Activated B cell treated with CpG ODN at 0.5 μM for 24 hours (primary cell): ENCODE results near the gene C11orf21. TPM values are rescaled to one million over a fixed set of nuclear protein-coding genes. Genes with fewer than 3 reads are reported as not detected.

ENCODE experiments used
- ATAC-seq: fragments of 200-7000 bp; cut with Tn5 transposase; one replicate; pipeline ENCODE4 v1.10.0; 2021; ENCODE audit warnings: low read depth, mild to moderate bottlenecking, moderate library complexity
- CTCF ChIA-PET: fragments of 350-600 bp; sonication (Branson Sonifier 250); formaldehyde crosslinking; loops from one replicate; lab custom pipeline; 2021; ENCODE audit warnings: antibody characterized with exemption; lab: Charles Lee
- POLR2A ChIA-PET: fragments of 350-600 bp; sonication (Branson Sonifier 250); formaldehyde crosslinking; loops from one replicate; lab custom pipeline; 2021; ENCODE audit warnings: antibody characterized with exemption; lab: Charles Lee
- DNase-seq: peaks from one replicate; pipeline ENCODE4 v3.0.0; 2022
- H3K27ac Mint-ChIP-seq: one replicate; pipeline ENCODE4 v1.8.0; 2020; ENCODE audit warnings: mixed read lengths
- H3K27me3 Mint-ChIP-seq: one replicate; pipeline ENCODE4 v1.8.0; 2021; ENCODE audit warnings: mixed read lengths
- H3K36me3 Mint-ChIP-seq: one replicate; pipeline ENCODE4 v1.8.0; 2021; ENCODE audit warnings: low read depth, mixed read lengths
- H3K4me1 Mint-ChIP-seq: one replicate; pipeline ENCODE4 v1.8.0; 2021; ENCODE audit warnings: mixed read lengths
- H3K4me3 Mint-ChIP-seq: one replicate; pipeline ENCODE4 v1.8.0; 2020; ENCODE audit warnings: mild to moderate bottlenecking, mixed read lengths
- H3K9me3 Mint-ChIP-seq: one replicate; pipeline ENCODE4 v1.8.0; 2020; ENCODE audit warnings: mixed read lengths
- CTCF ChIP-seq: fragments of 200-600 bp; IDR thresholded peaks from one replicate; pipeline ENCODE4 v1.8.0; 2022; ENCODE audit warnings: antibody characterized with exemption, mild to moderate bottlenecking
- intact Hi-C: fragments of 100-400 bp; cut with micrococcal nuclease; formaldehyde crosslinking; loops from one replicate; pipeline ENCODE4 v1.15.1; 2024
- total RNA-seq: library from RNA; stranded (reverse); gene quantifications from 2 replicates; pipeline ENCODE4 v1.2.3, GENCODE V29; 2022

C11orf21 gene
- total RNA-seq, 1 donor from 2014 or later, result 8.8 TPM

- peaks cover 34% of the 10 kb centered on the region for H3K4me1 Mint-ChIP-seq
- H3K27me3 Mint-ChIP-seq, result no peaks in the 10 kb centered on the region
- no peak for ATAC-seq
- intact Hi-C loops, result loop anchor here (2.0 kb wide), 1 partner anchor 67 kb away; no protein-coding TSS in a partner anchor
- no peaks in the 10 kb centered on the region for H3K9me3 Mint-ChIP-seq
- no peak overlapping the region for H3K4me3 Mint-ChIP-seq
- TF ChIP-seq CTCF, result no peak
- H3K36me3 Mint-ChIP-seq, result no peaks in the 10 kb centered on the region
- ChIA-PET CTCF (no interaction called here), POLR2A (no interaction called here)
- DNase-seq, result no peak
- no peak overlapping the region for H3K27ac Mint-ChIP-seq
Measured at GRCh38 chr11:2263724-2264360, 37.9 kb downstream of the C11orf21 start.

DNA sequence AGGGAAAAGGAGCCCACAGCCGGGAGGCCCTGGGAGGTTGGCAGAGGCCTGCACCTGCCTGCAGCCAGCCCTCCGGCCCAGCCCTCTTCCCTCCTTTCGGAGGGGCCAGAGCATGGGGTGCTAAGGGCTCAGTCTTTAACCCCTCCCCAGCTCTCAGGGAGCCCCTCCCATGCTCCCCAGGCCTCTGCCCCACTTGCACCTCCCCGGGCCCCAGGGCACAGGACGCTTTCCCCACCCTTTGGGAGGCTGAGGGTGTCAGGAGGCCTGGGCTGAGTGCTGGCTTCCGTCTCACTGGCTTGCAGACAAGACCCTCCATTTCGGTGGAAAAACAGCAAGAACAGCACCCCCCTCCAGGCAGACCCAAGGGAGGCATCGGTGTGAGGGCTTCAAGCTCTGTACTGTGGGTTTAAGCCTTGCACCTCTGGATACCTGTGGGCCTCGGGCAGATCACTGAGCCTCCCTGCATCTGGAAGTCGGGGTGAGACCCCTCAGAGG is 38.6 kb downstream of the C11orf21 start:
- peaks cover 28% of the 10 kb centered on the region for H3K4me1 Mint-ChIP-seq
- CTCF ChIA-PET, result no interaction called here
- no peak for ATAC-seq
- intact Hi-C loops, result no loop called here
- POLR2A ChIA-PET, result no interaction called here
- H3K27me3 Mint-ChIP-seq, result no peaks in the 10 kb centered on the region
- no peak overlapping the region for H3K27ac Mint-ChIP-seq
- no peak for TF ChIP-seq CTCF
- H3K9me3 Mint-ChIP-seq, result no peaks in the 10 kb centered on the region
- no peak overlapping the region for H3K4me3 Mint-ChIP-seq
- no peak for DNase-seq
- H3K36me3 Mint-ChIP-seq, result no peaks in the 10 kb centered on the region

GRCh38 chr11:2262301-2263070 is 39.2 kb downstream of the C11orf21 start:
- Mint-ChIP-seq H3K36me3 (no peaks in the 10 kb centered on the region), H3K4me3 (no peak overlapping the region), H3K27me3 (no peaks in the 10 kb centered on the region), H3K4me1 (peaks cover 22% of the 10 kb centered on the region), H3K27ac (no peak overlapping the region), H3K9me3 (no peaks in the 10 kb centered on the region)
- ChIA-PET CTCF (no interaction called here), POLR2A (no interaction called here)
- TF ChIP-seq CTCF, result no peak
- intact Hi-C loops, result no loop called here
- DNase-seq (no peak), ATAC-seq (no peak)

DNA sequence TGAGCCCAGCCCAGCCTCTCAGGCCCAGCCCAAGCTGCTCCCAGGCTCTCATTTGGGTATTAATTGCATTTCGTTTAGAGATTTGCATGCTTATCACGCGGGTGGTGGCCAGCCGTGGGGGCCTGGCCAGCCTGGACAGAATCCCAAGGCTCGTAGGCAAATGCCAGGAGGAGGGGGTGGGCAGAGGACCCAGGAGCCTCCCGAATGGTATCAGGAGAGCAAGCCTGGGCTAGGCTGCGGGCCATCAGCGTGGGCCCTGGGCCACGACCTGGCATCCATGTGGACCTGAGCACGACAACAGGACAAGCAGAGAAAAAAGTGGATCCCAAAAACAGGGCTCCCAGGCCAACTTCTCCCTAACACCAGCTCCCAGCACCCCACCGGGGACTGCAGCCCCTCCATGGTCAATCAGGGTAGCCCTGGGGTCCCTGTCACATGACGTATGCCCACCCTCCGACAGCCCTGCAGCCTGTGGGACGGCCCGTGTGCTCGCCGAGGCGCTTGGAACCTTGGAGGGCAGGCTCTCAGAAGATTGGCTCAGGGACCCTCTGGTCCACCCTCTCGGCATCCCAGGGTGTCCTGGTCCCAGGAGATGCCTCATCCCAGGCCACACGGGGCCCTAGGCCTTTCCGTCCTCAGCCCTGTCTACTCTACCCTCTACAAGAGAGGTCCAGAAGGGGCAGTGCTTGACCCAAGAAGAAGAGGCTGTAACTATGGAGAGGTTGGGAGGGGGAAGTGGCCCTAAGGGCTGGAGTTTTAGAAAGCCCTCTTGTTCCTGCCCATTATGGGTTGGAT is 40.1 kb downstream of the C11orf21 start:
- CTCF ChIA-PET, result no interaction called here
- intact Hi-C loops, result no loop called here
- H3K27me3 Mint-ChIP-seq, result no peaks in the 10 kb centered on the region
- H3K4me3 Mint-ChIP-seq, result no peak overlapping the region
- ATAC-seq (no peak), DNase-seq (no peak)
- POLR2A ChIA-PET, result no interaction called here
- no peak overlapping the region for H3K27ac Mint-ChIP-seq
- no peaks in the 10 kb centered on the region for H3K9me3 Mint-ChIP-seq
- TF ChIP-seq CTCF, result no peak
- H3K36me3 Mint-ChIP-seq, result no peaks in the 10 kb centered on the region
- H3K4me1 Mint-ChIP-seq, result peaks cover 15% of the 10 kb centered on the region
